ENCODE data around the gene GLTP.
A peak's percentile ranks its signal among the peaks of the same experiment; 100 is the strongest.

GLTP gene

DNA sequence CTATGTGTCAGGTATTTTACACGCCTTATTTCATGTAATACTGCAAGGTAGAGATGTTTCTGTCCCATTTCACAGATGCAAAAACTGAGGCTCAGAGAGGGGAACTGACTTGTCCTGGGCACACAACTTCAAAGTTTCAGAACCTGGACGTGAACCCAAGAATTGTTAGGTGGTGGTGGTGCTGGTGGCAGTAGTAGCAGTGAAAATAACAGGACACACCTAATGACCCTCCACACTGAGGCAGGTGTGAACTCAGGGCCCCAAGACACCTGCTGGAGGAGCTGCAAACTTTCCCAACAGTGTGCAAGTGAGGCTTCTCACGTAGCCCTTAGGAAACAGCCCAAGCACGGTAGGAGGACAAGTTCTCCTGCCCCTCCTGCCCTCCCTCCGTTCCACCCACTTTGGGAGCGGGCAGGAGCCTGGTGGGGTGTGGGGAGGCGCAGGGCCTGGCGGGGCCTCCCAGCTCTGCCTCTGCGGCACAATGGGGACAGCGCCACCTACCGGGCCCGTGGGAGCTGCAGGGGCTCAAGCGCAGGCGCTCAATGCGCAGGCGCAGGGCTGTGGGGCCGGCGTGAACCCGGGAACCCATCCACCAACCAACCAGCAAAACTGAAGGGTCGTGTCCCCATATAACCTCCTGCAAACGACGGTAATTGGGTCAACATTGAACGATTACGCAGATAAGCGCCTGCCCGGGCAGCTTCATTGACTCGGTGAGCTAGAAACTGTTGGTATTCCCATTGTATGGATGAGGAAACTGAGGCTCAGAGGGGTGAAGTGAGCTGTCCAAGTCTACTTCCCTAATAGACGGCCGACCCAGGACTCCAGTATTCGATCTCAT lies 35.1 kb downstream of the GLTP start:
- DNase-seq (ENCODE audit: low read depth in 1 of 2, low spot score in 1 of 2) = peak; percentile 82 to 85

DNA sequence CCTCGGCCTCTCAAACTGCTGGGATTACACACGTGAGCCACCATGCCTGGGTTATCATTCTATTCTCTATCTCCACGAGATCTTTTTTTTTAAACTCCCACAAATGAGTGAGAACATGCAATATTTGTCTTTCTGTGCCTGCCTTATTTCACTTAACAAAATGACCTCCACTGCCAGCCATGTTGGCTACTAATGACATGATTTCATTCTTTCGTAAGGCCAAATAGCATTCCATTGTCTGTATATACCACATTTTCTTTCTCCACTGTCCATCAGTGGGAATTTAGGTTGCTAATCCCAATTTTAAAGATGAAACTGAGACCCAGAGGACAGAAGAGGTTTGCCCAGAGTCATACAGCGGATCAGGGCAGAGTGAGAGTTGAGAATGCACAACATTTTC lies 36.2 kb downstream of the GLTP start:
- no peak for DNase-seq (ENCODE audit: low read depth in 1 of 2, low spot score in 1 of 2)

- no peak for DNase-seq (ENCODE audit: low read depth in 1 of 2, low spot score in 1 of 2)
These were observed 38.3 kb downstream of the GLTP start for GRCh38 chr12:109842021-109842420.

DNA sequence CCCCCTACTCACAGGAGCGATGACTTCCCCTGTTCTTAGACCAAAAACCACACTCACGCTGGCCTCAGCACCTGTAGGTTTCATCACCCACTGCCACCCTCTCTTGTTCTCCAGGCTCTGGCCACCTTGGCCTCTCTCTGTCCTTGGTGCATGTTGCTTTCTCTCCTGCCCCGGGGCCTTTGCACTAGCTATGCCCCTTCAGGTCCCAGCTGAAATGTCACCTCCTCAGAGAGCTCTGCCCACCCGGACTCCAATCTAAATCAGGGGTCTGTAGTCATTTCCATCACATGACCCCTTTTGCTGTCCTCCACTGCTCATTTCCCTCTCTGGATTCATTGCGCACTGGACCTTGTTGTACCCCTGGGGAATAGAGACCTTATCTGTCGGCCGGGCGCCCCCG lies 39.0 kb downstream of the GLTP start:
- no peak for DNase-seq (ENCODE audit: low read depth in 1 of 2, low spot score in 1 of 2)

- no peak for DNase-seq (ENCODE audit: low read depth in 1 of 2, low spot score in 1 of 2)
These were observed 39.9 kb downstream of the GLTP start for GRCh38 chr12:109840305-109841074.

DNA sequence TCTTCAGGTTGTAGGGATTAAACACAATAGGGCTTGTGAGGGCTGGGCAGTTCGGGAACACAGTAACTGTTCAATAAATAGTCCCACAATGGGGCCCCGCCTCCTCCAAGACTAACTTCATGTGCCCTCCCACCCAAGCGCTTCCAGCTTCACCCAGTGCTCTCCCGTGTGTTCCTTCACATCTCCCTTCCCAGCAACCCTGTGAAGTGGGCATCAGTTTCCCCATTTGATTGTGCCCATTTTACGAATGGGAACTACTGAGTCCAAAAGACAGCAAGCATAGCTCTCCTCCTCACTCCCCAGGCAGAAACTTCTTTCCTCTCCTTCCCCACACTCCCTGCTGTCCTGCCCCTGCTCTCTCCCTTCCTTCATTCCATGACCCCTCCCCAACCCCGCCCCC lies 40.9 kb downstream of the GLTP start:
- no peak for DNase-seq (ENCODE audit: low read depth in 1 of 2, low spot score in 1 of 2)

DNA sequence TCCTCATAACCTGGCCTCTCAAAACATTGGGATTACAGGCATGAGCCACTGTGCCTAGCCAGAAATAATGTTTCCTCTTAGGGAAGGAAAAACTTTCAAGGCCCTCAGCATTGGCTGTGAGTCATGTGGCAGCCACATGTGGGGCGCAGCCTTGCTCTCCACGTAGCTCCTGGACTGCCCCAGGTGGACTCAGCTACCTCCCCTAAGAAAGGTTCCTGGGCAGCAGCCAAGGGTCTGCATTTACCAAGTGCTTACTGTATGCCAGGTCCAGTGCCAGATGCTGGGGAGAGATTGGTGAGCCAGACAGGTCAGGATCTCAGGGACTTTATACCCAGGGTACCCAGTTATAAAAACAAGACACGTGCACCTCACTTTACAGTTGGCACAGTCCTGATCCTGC lies 43.4 kb downstream of the GLTP start:
- no peak for DNase-seq (ENCODE audit: low read depth in 1 of 2, low spot score in 1 of 2)

- DNase-seq (ENCODE audit: low read depth in 1 of 2, low spot score in 1 of 2) = no peak
These were observed 44.5 kb downstream of the GLTP start for GRCh38 chr12:109835827-109836226.

DNA sequence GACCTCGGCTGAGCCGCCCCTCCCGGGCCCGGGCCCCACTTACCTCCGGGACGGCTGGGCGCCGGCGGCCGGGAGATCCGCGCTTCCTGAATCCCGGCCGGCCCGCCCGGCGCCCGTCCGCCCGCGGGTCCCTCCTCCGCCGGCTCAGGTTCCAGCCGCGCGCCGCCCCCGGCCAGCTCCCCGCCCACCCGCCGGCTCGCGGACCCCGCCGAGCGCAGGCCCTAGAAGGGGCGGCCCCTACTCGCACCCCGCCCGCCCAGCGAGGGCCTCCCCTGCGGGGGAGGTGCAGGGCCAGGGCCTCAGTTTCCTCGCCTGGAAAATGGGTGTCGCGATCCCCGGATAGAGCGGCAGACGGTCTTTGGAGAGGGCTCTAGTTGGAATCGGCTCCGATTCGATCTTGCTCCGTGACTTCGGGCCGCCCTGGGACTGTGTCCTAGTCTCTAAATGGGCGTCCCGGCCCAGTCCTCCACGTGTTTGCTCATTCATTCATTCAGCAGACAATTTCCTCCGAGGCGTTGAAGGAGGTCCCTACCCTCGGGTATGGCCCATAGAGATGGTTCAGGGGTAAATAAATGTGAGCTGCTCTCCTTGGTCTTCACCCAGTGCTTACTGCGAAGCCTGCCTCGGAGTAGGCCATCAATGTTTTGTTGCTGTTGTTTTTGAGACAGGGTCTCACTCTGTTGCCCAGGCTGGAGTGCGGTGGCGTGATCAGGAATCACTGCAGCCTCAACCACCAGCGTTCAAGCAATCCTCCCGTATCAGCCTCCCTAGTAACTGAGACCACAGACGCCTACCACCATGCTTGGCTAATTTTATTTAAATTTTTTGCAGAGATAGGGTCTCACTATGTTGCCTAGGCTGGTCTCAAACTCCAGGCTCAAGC lies 46.8 kb downstream of the GLTP start, which contains the start of gene TRPV4:
Gene TRPV4, minus strand, starts transcription at position 92 of the 883 bp plus-strand sequence. CDS start 18,602 bp downstream, outside the sequence.
- no peak for DNase-seq (ENCODE audit: low read depth in 1 of 2, low spot score in 1 of 2)

DNA sequence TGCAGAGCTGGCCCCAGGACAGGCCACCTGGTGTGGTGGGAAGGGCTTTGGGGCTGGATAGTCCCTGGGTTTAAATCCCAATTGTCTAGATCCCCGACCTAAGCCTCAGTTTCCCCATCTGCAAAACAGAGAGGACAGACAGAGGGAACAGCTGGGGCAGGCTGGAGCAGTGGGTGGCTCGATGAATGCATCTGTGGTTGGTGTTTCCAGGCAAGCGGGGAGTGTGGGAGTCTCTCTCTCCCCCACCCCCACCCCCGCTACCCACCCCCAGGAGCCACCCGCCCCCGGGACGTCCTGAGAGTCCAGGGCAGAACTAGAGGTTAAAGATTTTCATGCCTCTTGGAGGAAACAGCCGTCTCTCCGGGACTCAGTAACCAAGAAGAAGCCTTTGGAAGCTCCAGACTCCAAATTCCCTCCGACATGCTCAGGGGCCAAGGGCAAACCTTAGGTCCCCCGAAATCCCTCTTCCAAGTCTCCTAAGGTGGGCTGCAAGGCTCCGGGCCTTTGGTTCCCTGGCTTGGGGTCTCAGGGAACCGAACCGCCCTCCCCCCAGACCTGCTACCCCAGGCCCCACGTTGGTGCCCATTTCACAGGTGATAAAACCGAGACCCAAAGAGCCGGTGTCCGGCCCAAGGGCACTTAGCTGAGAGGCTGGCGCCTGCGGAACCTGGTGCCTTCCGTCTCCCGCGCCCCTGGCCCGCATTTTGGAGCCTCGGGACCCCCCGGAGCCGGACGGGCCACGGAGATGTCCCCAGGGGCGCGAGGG lies 47.6 kb downstream of the GLTP start:
- DNase-seq (ENCODE audit: low read depth in 1 of 2, low spot score in 1 of 2) = no peak

DNA sequence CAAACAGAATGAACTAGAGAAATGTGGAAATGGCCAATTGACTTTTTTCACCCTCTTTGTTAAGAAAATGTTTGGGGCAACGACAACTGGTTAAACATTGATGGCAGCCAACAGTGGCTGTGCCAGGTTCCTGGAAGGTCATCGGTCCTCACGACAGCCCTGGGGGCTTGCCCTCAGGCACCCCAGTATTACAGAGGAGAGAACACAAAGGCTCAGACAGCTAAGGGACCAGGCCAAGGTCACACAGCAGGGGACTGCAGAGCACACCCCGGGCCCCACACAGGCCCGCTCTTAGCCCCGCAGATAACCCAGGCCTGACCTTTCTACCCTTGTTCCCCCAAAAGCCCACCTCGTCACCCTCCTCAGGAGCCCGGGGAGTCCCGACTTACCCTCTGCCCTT lies 48.4 kb downstream of the GLTP start:
- DNase-seq (ENCODE audit: low read depth in 1 of 2, low spot score in 1 of 2) = no peak

DNA sequence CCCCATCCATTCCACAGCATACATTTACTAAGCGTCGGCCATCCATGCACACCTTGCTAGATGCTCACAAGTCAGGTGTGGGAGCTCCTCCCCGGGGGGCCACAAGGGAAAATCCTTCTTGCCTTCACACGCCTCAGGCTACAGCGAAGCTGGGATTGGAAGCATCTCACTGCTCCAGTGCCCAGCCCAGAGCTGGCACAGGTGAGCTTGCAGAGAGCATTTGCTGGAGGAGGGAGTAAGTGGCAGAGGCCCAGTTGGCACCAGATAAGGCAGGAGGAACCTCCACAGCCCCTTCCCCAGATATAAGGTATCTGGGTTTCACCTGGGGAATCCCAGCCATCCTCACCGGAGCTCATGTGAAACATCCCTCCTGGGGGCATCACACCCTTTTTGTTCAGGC lies 49.0 kb downstream of the GLTP start:
- no peak for DNase-seq (ENCODE audit: low read depth in 1 of 2, low spot score in 1 of 2)

DNA sequence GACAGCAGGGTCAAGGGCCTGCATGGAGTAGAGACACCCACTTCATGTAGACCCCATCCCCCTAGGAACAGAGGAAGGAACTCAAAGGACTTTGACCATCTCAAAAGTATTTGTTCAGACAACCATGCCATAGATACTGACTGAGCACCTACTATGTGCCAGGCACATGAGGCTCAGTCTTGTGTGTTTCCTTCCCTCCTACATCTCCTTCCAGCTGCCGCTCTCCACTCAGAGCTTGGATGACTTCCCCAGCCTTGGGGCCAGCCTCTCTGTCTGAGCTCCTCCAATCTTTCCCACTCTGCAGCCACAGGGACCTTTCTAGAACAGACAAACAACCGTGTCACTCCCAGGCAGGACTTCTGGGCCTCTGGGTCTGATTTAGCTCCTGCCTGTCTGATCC lies 49.6 kb downstream of the GLTP start:
- no peak for DNase-seq (ENCODE audit: low read depth in 1 of 2, low spot score in 1 of 2)

- DNase-seq (ENCODE audit: low read depth in 1 of 2, low spot score in 1 of 2) = no peak
These were observed 50.1 kb downstream of the GLTP start for GRCh38 chr12:109830267-109830666.

DNA sequence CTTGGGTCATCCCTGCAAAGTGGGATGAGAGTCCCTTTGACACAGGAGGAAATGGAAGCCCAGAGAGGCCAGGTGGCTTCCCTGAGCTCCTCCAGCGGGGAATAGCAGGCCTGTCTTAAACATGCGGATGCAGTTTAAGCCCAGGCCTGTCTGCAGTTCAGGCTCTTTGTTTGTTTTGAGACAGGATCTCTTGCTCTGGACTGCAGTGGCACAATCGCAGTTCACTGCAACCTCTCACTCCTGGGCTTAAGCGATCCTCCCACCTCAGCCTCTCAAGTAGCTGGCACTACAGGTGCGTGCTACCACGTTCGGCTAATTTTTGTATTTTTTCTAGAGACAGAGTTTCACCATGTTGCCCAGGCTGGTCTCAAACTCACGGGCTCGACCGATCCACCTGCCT lies 50.7 kb downstream of the GLTP start:
- no peak for DNase-seq (ENCODE audit: low read depth in 1 of 2, low spot score in 1 of 2)

- no peak for DNase-seq (ENCODE audit: low read depth in 1 of 2, low spot score in 1 of 2)
These were observed 51.4 kb downstream of the GLTP start for GRCh38 chr12:109828754-109829511.

DNA sequence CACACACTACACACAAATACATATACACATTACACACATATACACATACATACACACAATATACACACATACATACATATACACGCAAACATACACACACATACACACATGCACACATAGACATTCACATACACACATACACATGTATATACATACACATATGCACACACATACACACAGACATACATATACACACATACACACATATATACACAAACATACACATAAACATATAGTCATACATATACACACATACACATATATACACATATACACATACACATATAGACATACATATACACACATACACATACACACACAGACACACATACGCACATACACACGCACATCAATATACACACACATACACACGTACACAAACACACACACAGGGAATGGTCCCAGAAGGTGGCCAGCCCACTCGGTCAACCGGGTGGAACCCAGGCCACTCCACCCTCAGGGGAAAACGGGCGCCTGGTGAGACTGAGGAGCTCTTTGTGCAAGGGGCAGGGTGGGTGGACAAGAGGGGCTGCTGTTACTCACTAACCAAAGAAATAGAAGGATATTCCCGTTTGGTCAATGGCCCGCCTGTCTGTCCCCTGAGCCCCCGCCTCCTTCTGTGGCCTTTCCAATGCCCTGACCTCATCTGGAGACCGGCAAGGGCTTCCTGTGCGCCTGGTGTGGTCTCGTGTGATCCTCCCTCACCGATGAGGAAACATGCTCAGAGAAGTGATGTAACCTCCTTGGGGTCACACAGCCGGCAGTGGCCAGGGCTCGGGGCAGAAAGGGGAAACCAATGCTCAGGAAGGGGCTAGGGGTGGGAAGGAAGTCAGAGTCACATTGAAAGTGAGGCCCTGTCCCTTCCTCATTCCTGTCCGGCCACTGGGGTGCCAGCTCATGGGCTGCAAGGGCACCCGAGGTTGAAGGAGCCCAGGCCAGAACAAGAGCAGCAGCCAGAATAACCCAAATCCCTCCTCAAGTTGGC lies 52.5 kb downstream of the GLTP start:
- no peak for DNase-seq (ENCODE audit: low read depth in 1 of 2, low spot score in 1 of 2)

GRCh38 chr12:109827080-109827479 lies 53.3 kb downstream of the GLTP start:
- no peak for DNase-seq (ENCODE audit: low read depth in 1 of 2, low spot score in 1 of 2)

GRCh38 chr12:109824731-109825130 lies 55.6 kb downstream of the GLTP start:
- DNase-seq (ENCODE audit: low read depth in 1 of 2, low spot score in 1 of 2) = no peak

Data from activated T-helper 1 cell treated with anti-CD3 and anti-CD28 coated beads, Interleukin-2, amount 50 U/mL, for 16 hours (primary cell).